Natural killer cell treated with Interleukin-12 subunit alpha and Interleukin-12 subunit beta and Interleukin-15 and Interleukin-18, amount 100 ng/mL, for 72 hours (primary cell): Measurements from ENCODE around the gene HERC6. TPM values are rescaled to one million over a fixed set of nuclear protein-coding genes. Genes with fewer than 3 reads are reported as not detected.
"Not testable (repeated sequence)": the region's sequence is repeated elsewhere in the genome, so short reads cannot be mapped to it uniquely, and the experiment has no call there.

Experiments
- ATAC-seq, 2 donors: fragments of 150-1000 bp; cut with Tn5 transposase in 1 of 2; sonication (Bioruptor Pico), chemical (Tn5 transposase) in 1 of 2; 2 replicates each; pipeline ENCODE4 v1.10.0; 2021
- DNase-seq: peaks from one replicate; pipeline ENCODE4 v3.0.0; 2022; ENCODE audit warnings: low spot score
- H3K27ac Mint-ChIP-seq, 2 donors: 1 replicate in 1 of 2; 2 replicates in 1 of 2; pipeline ENCODE4 v1.8.0; 2022; ENCODE audit warnings: mixed read lengths in 2 of 2, mild to moderate bottlenecking in 1 of 2, moderate library complexity in 1 of 2
- H3K27me3 Mint-ChIP-seq, 2 donors: 1 replicate in 1 of 2; 2 replicates in 1 of 2; pipeline ENCODE4 v1.8.0; 2022; ENCODE audit warnings: mixed read lengths in 2 of 2
- H3K36me3 Mint-ChIP-seq: one replicate; pipeline ENCODE4 v1.8.0; 2022; ENCODE audit warnings: mixed read lengths
- H3K4me1 Mint-ChIP-seq, 2 donors: 1 replicate in 1 of 2; 2 replicates in 1 of 2; pipeline ENCODE4 v1.8.0; 2022; ENCODE audit warnings: low read depth in 2 of 2, mixed read lengths in 2 of 2, mild to moderate bottlenecking in 1 of 2
- H3K4me3 Mint-ChIP-seq: one replicate; pipeline ENCODE4 v1.8.0; 2022; ENCODE audit warnings: mixed read lengths
- H3K9me3 Mint-ChIP-seq: 2 replicates; pipeline ENCODE4 v1.8.0; 2022; ENCODE audit warnings: mixed read lengths
- total RNA-seq, 2 donors: library from RNA; stranded (reverse); gene quantifications; one replicate each; pipeline ENCODE4 v1.2.3, GENCODE V29; 2022

The HERC6 gene
- total RNA-seq, 2 donors from 2014 or later = 8.0 to 10.9 TPM

- Mint-ChIP-seq H3K4me3 (no peak overlapping the region), H3K27ac (no peak overlapping the region), H3K27me3 (no peaks in the 10 kb centered on the region), H3K4me1 (no peaks in the 10 kb centered on the region), H3K36me3 (peaks cover 4% of the 10 kb centered on the region), H3K9me3 (no peaks in the 10 kb centered on the region)
- DNase-seq (no peak), ATAC-seq (no peak)
These were observed 35.1 kb downstream of the HERC6 start for GRCh38 chr4:88413801-88414200.

DNA sequence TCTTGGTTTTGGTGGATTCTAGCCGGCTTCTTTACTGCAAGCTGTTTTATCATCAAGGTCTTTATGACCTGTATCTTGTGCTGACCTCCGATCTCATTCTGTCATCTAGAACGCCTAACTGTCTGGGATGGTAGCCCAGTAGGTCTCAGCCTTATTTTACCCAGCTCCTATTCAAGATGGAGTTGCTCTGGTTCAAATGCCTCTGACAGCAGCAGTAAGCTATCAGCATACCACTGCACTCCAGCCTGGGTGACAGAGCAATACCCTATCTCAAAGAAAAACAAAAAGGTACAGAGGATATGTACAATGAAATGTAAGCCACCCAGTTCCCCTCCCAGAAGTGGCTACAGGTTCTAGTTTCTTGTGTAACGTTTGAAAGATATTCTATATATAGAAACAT lies 36.1 kb downstream of the HERC6 start:
- H3K27ac Mint-ChIP-seq = no peak overlapping the region
- peaks cover 4% of the 10 kb centered on the region for H3K36me3 Mint-ChIP-seq
- H3K4me3 Mint-ChIP-seq = no peak overlapping the region
- DNase-seq (no peak), ATAC-seq (no peak)
- H3K9me3 Mint-ChIP-seq = no peaks in the 10 kb centered on the region
- no peaks in the 10 kb centered on the region for H3K4me1 Mint-ChIP-seq
- no peaks in the 10 kb centered on the region for H3K27me3 Mint-ChIP-seq

- ATAC-seq (no peak), DNase-seq (no peak)
- Mint-ChIP-seq H3K27ac (no peak overlapping the region), H3K9me3 (no peaks in the 10 kb centered on the region), H3K27me3 (no peaks in the 10 kb centered on the region), H3K36me3 (peaks cover 4% of the 10 kb centered on the region), H3K4me1 (no peaks in the 10 kb centered on the region), H3K4me3 (no peak overlapping the region)
These were observed 37.3 kb downstream of the HERC6 start for GRCh38 chr4:88415982-88416381.

DNA sequence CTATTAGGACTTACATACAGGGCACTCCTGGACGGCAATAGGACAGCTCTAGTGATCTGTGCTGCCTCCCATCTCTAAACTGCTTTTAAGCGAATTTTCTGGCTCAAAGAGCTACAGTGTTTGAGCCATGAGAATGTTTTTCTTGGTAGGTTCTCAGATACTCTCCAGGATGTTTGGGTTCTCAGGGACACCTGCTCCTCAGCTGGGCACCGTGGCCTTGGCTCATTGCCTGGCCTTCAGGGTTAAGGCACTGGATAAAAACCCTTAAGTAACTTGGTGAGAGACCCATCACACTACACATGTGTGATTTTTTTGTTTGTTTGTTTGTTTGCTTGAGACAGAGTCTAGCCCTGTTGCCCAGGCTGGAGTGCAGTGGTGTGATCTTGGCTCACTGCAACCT lies 39.8 kb downstream of the HERC6 start:
- ATAC-seq (no peak), DNase-seq (no peak)
- Mint-ChIP-seq H3K4me3 (no peak overlapping the region), H3K9me3 (no peaks in the 10 kb centered on the region), H3K4me1 (peaks cover 0 to 3% of the 10 kb centered on the region in 2 donors), H3K36me3 (peaks cover 4% of the 10 kb centered on the region), H3K27me3 (no peaks in the 10 kb centered on the region), H3K27ac (no peak overlapping the region)

DNA sequence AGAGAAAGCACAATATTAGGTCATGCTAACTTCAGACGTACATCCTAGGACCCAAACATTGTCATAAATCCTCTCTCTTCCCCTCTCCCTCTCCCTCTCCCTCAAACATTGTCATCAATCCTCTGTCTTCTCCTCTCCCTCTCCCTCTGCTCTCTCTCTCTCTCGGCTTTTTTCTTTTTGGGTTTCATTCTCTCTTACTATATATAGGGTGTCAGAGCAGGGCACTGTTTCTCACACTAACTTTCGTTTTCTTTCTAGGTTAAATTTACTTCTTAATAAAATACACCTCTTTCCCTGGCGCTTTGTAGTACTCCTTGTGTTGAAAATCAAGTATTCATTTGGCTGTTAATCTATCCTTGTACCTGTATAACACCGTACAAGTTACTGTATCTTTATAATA lies 41.2 kb downstream of the HERC6 start:
- DNase-seq = no peak
- Mint-ChIP-seq H3K9me3 (no peaks in the 10 kb centered on the region), H3K36me3 (peaks cover under 1% of the 10 kb centered on the region), H3K4me3 (no peak overlapping the region), H3K27me3 (no peaks in the 10 kb centered on the region), H3K27ac (no peak overlapping the region), H3K4me1 (peaks cover 0 to 3% of the 10 kb centered on the region in 2 donors)
- no peak for ATAC-seq

DNA sequence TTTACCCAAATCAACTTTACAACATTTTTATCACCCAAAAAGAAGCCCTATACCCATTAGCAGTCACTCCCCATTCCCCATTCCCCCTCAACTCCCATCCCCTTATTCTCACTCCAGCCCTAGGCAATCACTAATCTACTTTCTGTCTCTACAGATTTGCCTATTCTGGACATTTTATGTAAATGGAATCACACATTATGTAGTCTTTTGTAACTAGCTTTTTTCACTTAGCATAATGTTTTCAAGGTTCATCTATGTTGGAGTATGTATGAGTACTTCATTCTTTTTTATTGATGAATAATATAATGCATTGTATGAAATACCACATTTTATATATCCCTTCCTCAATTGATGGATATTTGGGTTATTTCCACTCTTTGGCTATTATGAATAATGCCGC lies 42.2 kb downstream of the HERC6 start:
- no peaks in the 10 kb centered on the region for H3K9me3 Mint-ChIP-seq
- no peaks in the 10 kb centered on the region for H3K36me3 Mint-ChIP-seq
- no peak overlapping the region for H3K4me3 Mint-ChIP-seq
- peaks cover 0 to 3% of the 10 kb centered on the region in 2 donors for H3K4me1 Mint-ChIP-seq
- no peaks in the 10 kb centered on the region for H3K27me3 Mint-ChIP-seq
- ATAC-seq (no peak), DNase-seq (no peak)
- no peak overlapping the region for H3K27ac Mint-ChIP-seq

- Mint-ChIP-seq H3K4me1 (peaks cover 0 to 3% of the 10 kb centered on the region in 2 donors), H3K4me3 (no peak overlapping the region), H3K27me3 (no peaks in the 10 kb centered on the region), H3K9me3 (no peaks in the 10 kb centered on the region), H3K36me3 (no peaks in the 10 kb centered on the region), H3K27ac (no peak overlapping the region)
- DNase-seq = no peak
- no peak for ATAC-seq
These were observed 43.8 kb downstream of the HERC6 start for GRCh38 chr4:88422403-88422802.

GRCh38 chr4:88429401-88429800 lies 50.7 kb downstream of the HERC6 start:
- Mint-ChIP-seq H3K4me3 (no peak overlapping the region), H3K9me3 (no peaks in the 10 kb centered on the region), H3K27ac (no peak overlapping the region), H3K36me3 (peaks cover 5% of the 10 kb centered on the region), H3K4me1 (no peaks in the 10 kb centered on the region), H3K27me3 (no peaks in the 10 kb centered on the region)
- ATAC-seq (no peak), DNase-seq (no peak)

DNA sequence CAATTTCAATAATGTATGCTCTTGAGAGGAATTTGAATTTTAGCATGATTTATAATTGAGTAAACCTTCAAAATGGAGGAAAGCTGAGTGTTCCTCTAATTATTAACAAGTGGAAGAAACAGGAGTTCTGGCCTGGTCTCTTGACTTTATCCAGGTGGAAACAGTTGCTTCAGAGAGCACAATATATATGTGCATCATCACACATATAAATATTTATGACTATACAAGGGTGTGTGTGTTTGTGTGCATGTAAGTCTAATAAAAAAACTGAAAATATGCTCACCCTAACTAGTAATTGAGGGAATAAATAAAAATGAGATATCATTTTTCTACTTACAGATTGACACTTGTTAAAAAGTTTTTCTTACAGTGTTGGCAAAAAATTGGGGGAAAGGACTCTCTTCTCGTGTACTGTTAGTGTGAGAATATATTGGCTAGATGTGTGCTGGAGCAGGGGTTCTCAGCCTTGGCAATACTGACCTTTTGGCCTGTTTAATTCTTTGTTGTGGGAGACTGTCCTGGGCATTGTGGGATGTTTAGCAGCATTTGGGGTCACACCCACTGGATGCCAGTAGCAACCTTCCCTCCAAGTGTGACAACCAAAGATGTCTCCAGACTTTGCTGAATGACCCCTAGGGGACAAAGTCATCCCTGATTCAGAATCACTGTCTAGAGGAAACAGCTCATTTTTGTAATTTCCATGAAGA lies 57.5 kb downstream of the HERC6 start:
- no peaks in the 10 kb centered on the region for H3K27me3 Mint-ChIP-seq
- H3K27ac Mint-ChIP-seq = peak overlapping the region in 1 of 2 donors; percentile 46
- DNase-seq = no peak
- H3K4me3 Mint-ChIP-seq = no peak overlapping the region
- H3K36me3 Mint-ChIP-seq = peaks cover 16% of the 10 kb centered on the region
- ATAC-seq = no peak
- no peaks in the 10 kb centered on the region for H3K9me3 Mint-ChIP-seq
- H3K4me1 Mint-ChIP-seq = peaks cover 0 to 4% of the 10 kb centered on the region in 2 donors

DNA sequence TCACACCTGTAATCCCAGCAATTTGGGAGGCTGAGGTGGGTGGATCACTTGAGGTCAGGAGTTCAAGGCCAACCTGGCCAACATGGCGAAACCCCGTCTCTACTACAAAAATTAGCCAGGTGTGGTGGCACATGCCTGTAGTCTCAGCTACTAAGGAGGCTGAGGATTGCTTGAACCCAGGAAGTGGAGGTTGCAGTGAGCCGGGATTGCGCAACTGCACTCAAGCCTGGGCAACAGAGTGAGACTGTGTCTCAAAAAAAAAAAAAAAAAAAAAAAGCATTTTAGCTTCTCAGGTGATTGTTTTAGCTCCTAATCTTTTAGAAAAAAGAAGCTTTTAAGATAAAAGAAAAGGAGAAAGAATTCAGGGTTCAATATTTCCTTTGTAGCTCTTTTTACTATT lies 59.2 kb downstream of the HERC6 start:
- not testable (repeated sequence) for H3K27me3 Mint-ChIP-seq, H3K4me1 Mint-ChIP-seq, H3K4me3 Mint-ChIP-seq, ATAC-seq, H3K27ac Mint-ChIP-seq, DNase-seq, H3K9me3 Mint-ChIP-seq
- peaks cover 26% of the 10 kb centered on the region for H3K36me3 Mint-ChIP-seq

- no peak for DNase-seq
- no peak for ATAC-seq
These were observed 60.6 kb downstream of the HERC6 start for GRCh38 chr4:88439161-88439760.

DNA sequence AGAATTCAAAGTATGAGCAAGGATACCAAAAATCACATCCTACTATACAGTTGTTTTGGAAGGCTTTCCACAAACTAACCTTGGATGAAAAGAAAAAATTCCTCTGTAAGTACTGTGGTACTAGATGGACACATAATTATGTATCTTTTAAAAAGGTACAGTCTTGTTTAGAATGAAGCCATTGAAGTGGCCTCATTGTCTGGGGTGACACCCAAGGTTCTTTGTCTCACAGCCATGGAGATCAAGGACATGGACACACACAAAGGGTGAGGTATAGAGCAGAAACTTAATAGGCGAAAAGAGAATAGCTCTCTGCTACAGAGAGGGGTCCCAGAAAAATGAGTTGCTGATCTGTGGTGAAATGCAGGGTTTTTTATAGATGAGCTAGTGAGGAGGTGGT lies 61.5 kb downstream of the HERC6 start:
- peaks cover 24% of the 10 kb centered on the region for H3K36me3 Mint-ChIP-seq
- H3K4me1 Mint-ChIP-seq = peaks cover 0 to 4% of the 10 kb centered on the region in 2 donors
- no peaks in the 10 kb centered on the region for H3K27me3 Mint-ChIP-seq
- no peak for DNase-seq
- H3K4me3 Mint-ChIP-seq = no peak overlapping the region
- H3K9me3 Mint-ChIP-seq = no peaks in the 10 kb centered on the region
- no peak overlapping the region for H3K27ac Mint-ChIP-seq
- ATAC-seq = no peak

More at GRCh38 chr4:88439161-88439760, 60.6 kb downstream of the HERC6 start:
- H3K9me3 Mint-ChIP-seq = no peaks in the 10 kb centered on the region
- no peak overlapping the region for H3K27ac Mint-ChIP-seq
- H3K4me3 Mint-ChIP-seq = no peak overlapping the region
- H3K4me1 Mint-ChIP-seq = peaks cover 0 to 4% of the 10 kb centered on the region in 2 donors
- peaks cover 26% of the 10 kb centered on the region for H3K36me3 Mint-ChIP-seq
- H3K27me3 Mint-ChIP-seq = no peaks in the 10 kb centered on the region

GRCh38 chr4:88441696-88442095 lies 63.0 kb downstream of the HERC6 start:
- H3K27me3 Mint-ChIP-seq = no peaks in the 10 kb centered on the region
- peaks cover 0 to 4% of the 10 kb centered on the region in 2 donors for H3K4me1 Mint-ChIP-seq
- H3K9me3 Mint-ChIP-seq = no peaks in the 10 kb centered on the region
- H3K36me3 Mint-ChIP-seq = peaks cover 24% of the 10 kb centered on the region
- H3K4me3 Mint-ChIP-seq = no peak overlapping the region
- no peak overlapping the region for H3K27ac Mint-ChIP-seq
- no peak for DNase-seq
- no peak for ATAC-seq

DNA sequence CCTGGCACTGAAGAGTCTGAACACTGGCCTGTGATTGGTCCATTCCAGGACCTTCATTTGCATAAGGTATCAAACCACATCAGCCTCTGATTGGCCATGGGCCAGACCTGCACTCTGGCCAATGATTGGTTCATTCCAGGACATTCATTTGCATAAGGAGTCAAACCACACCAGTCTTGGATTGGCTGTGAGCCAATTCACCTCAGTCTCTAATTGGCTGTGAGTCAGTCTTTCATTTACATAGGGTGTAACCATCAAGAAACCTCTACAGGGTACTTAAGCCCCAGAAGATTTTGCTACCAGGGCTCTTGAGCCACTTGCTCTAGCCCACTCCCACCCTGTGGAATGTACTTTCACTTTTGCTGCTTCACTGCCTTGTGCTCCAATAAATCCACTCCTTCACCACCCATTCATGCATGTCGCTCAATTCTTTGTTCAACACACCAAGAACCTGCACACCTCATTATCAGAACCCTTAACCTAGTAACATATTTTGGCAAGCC lies 64.1 kb downstream of the HERC6 start:
- Mint-ChIP-seq H3K9me3 (no peaks in the 10 kb centered on the region), H3K27me3 (no peaks in the 10 kb centered on the region), H3K4me1 (peaks cover 0 to 4% of the 10 kb centered on the region in 2 donors), H3K4me3 (no peak overlapping the region), H3K36me3 (peaks cover 24% of the 10 kb centered on the region), H3K27ac (peak overlapping the region in 1 of 2 donors; percentile 64)
- DNase-seq (no peak), ATAC-seq (peak; percentile 20)
